KOPT-K1 (cell line): ENCODE data around the gene SLC35D2.
"Not testable (repeated sequence)": the region's sequence is repeated elsewhere in the genome, so short reads cannot be mapped to it uniquely, and the experiment has no call there.

Source experiments
- H3K27ac ChIP-seq: fragments of 200-600 bp; sonication (generic); 2 replicates; pipeline ENCODE4 v1.5.1; 2016; ENCODE audit warnings: antibody characterized with exemption, mild to moderate bottlenecking, low read depth, low read length; ENCODE audit not compliant: poor library complexity, severe bottlenecking
- H3K36me3 ChIP-seq: fragments of 200-600 bp; sonication (generic); 2 replicates; pipeline ENCODE4 v1.5.1; 2017; ENCODE audit warnings: antibody characterized with exemption, mild to moderate bottlenecking, low read length, moderate library complexity; ENCODE audit not compliant: insufficient read depth
- H3K9me3 ChIP-seq: fragments of 200-600 bp; sonication (generic); 2 replicates; pipeline ENCODE4 v1.5.1; 2017; ENCODE audit warnings: antibody characterized with exemption, low read length, mild to moderate bottlenecking; ENCODE audit not compliant: insufficient read depth, poor library complexity, severe bottlenecking

SLC35D2 gene

GRCh38 chr9:96318921-96319565 is 64.5 kb downstream of the SLC35D2 start:
- no peaks in the 10 kb centered on the region for H3K9me3 ChIP-seq
- no peak overlapping the region for H3K27ac ChIP-seq
- H3K36me3 ChIP-seq = no peaks in the 10 kb centered on the region

- no peaks in the 10 kb centered on the region for H3K36me3 ChIP-seq
- H3K27ac ChIP-seq = no peak overlapping the region
- H3K9me3 ChIP-seq = peaks cover 15% of the 10 kb centered on the region
Measured at GRCh38 chr9:96317335-96317980, 66.1 kb downstream of the SLC35D2 start.

- H3K27ac ChIP-seq = no peak overlapping the region
- peaks cover 29% of the 10 kb centered on the region for H3K9me3 ChIP-seq
Measured at GRCh38 chr9:96309850-96310249, 73.7 kb downstream of the SLC35D2 start.

GRCh38 chr9:96306958-96307357 is 76.6 kb downstream of the SLC35D2 start:
- not testable (repeated sequence) for H3K36me3 ChIP-seq, H3K9me3 ChIP-seq, H3K27ac ChIP-seq

More at GRCh38 chr9:96309850-96310249, 73.7 kb downstream of the SLC35D2 start:
- H3K36me3 ChIP-seq = no peaks in the 10 kb centered on the region

- Histone ChIP-seq H3K9me3 (no peaks in the 10 kb centered on the region), H3K27ac (no peak overlapping the region), H3K36me3 (no peaks in the 10 kb centered on the region)
Measured at GRCh38 chr9:96305171-96305570, 78.3 kb downstream of the SLC35D2 start.

- no peaks in the 10 kb centered on the region for H3K9me3 ChIP-seq
- H3K27ac ChIP-seq = no peak overlapping the region
- H3K36me3 ChIP-seq = no peaks in the 10 kb centered on the region
Measured at GRCh38 chr9:96304230-96304629, 79.3 kb downstream of the SLC35D2 start.

GRCh38 chr9:96302021-96302420 is 81.5 kb downstream of the SLC35D2 start, which contains the start of gene HSD17B3:
TSS of gene HSD17B3 (minus strand) at chr9:96302176. CDS start at chr9:96302104, 72 bp downstream.
- no peak within 1 kb of the TSS for H3K27ac ChIP-seq
- no peaks in the 10 kb centered on the region for H3K9me3 ChIP-seq

GRCh38 chr9:96299823-96300222 is 83.7 kb downstream of the SLC35D2 start:
- H3K9me3 ChIP-seq = no peaks in the 10 kb centered on the region
- no peaks in the 10 kb centered on the region for H3K36me3 ChIP-seq
- no peak overlapping the region for H3K27ac ChIP-seq

More at GRCh38 chr9:96302021-96302420, 81.5 kb downstream of the SLC35D2 start, which contains the start of gene HSD17B3:
- H3K36me3 ChIP-seq = no peaks in the 10 kb centered on the region

- no peaks in the 10 kb centered on the region for H3K36me3 ChIP-seq
- H3K27ac ChIP-seq = no peak overlapping the region
- no peaks in the 10 kb centered on the region for H3K9me3 ChIP-seq
Measured at GRCh38 chr9:96294159-96294545, 89.4 kb downstream of the SLC35D2 start.

- no peaks in the 10 kb centered on the region for H3K36me3 ChIP-seq
- H3K9me3 ChIP-seq = no peaks in the 10 kb centered on the region
- H3K27ac ChIP-seq = no peak overlapping the region
Measured at GRCh38 chr9:96293498-96294158, 89.9 kb downstream of the SLC35D2 start.

GRCh38 chr9:96289392-96289791 is 94.1 kb downstream of the SLC35D2 start:
- H3K36me3 ChIP-seq = no peaks in the 10 kb centered on the region
- H3K9me3 ChIP-seq = peaks cover 6% of the 10 kb centered on the region
- H3K27ac ChIP-seq = no peak overlapping the region

- H3K9me3 ChIP-seq = peaks cover 8% of the 10 kb centered on the region
- H3K36me3 ChIP-seq = no peaks in the 10 kb centered on the region
- H3K27ac ChIP-seq = no peak overlapping the region
Measured at GRCh38 chr9:96281641-96282040, 101.9 kb downstream of the SLC35D2 start.

- Histone ChIP-seq H3K27ac (no peak overlapping the region), H3K36me3 (no peaks in the 10 kb centered on the region), H3K9me3 (peaks cover 14% of the 10 kb centered on the region)
Measured at GRCh38 chr9:96279932-96280331, 103.6 kb downstream of the SLC35D2 start.

GRCh38 chr9:96274939-96275338 is 108.6 kb downstream of the SLC35D2 start:
- Histone ChIP-seq H3K27ac (no peak overlapping the region), H3K9me3 (peaks cover 23% of the 10 kb centered on the region)

More at GRCh38 chr9:96274939-96275338, 108.6 kb downstream of the SLC35D2 start:
- H3K36me3 ChIP-seq = no peaks in the 10 kb centered on the region
